Dermis blood vessel endothelial cell (primary cell): ENCODE measurements around the gene LIPC. TPM values are rescaled to one million over a fixed set of nuclear protein-coding genes. Genes with fewer than 3 reads are reported as not detected.

Source experiments
- DNase-seq: peaks from one replicate; pipeline ENCODE4 v3.0.0; 2010
- total RNA-seq: library from RNA; depleted of rRNA; stranded (reverse); fragments of >200 nt; gene quantifications from 2 replicates; pipeline ENCODE4 v1.2.3, GENCODE V29; 2014

Gene LIPC
- total RNA-seq, 1 donor from 2014 or later = 0.34 TPM

DNA sequence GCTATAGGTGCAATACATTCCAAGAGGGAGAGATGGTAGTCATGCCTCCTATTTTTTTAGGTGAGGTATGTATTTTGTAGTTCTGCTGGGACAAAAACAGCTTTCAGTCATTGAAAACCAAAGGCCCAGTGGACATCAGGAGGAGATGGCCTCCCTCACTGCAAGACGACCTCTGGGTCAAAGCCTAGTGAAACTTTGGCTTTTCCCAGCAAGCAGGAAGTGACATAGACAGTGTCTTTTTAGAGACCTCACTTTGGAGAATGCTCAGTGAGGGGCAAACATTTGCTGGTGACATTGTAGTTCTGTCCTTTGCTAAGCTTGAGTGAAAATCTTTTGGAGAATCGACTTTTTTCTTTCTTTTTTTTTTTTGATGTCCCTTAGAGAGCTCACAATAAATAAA, 27.3 kb downstream of the LIPC start:
- DNase-seq = no peak

DNA sequence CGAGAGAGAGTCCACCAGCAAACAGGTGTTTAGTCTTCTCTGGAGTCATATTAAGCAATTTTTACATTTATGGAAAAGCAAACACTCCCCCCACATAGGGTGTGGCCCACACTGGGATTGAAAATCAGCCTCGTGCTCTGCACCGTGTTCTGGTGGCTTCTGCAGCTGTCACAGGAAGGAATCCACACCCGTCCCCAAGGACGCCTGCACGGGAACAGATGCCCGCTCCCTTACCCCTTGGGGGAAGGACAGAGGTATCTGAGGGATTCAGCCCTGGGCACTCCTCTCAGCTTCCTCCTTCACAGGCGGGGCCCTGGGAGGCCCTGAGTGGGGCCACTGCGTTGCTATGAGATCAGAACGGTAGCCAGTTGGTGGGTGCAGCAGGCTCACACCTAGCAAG, 27.8 kb downstream of the LIPC start:
- DNase-seq = peak; percentile 44

DNA sequence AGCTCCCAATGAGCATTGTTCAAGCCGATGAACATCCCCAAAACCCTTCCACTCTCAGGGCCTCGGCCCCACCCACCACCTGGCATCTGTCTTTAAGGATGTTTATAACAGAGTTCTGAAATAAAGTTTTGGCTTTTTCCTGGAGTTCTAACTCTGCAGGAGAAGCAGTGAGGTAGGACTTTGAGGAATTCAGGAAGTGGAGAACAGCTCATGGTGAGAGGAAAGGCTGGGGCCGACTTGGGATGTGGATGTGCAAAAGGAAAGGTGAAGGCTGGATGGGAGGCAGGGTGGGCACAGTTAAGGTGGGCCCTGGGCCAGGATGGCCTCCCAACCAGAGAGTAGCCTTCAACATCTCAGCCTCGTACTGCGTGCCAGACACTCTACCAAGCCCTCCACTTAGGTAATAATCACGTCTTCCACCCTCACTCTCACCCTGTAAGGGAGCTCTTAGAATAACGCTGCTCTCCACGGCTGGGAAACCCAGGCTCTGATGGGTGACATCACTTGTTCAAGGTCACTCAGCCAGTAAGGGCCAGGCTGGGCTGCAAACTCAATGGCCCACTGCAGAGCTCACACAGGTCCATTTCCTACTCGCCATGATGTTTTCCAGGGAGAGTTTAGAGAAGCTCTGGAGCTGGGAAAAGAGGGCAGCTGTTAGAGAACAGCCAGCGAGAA, 28.5 kb downstream of the LIPC start:
- DNase-seq = no peak

DNA sequence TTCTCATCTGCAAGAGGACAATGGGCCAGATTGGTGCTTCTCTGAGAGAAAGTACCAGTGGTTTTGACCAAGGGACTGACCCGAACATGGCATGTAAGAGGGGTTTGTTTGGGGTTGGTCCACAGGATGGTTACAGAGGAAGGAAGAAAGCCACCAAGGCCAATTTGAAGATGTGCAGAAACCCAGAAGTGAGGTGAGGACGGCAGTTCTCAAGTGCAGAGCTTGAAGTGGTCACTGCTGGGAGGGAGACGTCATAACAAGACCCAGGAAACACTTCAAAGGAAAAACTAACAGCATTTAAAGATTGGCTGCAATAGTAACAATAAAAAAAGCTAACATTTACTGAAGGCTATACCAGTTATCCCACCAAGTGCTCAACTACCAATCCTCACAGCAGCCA, 29.1 kb downstream of the LIPC start:
- no peak for DNase-seq

DNA sequence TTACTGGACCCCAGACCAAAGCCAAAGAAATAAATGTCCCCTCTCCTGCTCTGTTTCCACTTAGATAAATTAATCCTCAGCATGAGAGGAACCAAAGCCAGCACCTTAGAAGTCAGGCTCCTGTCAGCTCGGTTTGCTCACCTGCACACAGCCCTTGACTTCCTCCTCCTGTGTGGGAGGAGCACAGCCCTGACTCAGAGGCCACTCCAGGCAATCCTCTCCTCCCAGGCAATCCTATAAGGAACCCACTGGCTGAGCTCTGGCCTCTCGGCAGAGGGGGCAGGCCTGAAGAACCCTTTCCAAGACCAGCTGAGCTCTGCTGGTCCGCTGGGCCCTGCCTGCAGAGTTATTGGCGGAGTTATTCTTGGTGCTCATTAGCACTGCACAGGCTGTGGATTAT, 30.8 kb downstream of the LIPC start:
- DNase-seq = no peak

DNA sequence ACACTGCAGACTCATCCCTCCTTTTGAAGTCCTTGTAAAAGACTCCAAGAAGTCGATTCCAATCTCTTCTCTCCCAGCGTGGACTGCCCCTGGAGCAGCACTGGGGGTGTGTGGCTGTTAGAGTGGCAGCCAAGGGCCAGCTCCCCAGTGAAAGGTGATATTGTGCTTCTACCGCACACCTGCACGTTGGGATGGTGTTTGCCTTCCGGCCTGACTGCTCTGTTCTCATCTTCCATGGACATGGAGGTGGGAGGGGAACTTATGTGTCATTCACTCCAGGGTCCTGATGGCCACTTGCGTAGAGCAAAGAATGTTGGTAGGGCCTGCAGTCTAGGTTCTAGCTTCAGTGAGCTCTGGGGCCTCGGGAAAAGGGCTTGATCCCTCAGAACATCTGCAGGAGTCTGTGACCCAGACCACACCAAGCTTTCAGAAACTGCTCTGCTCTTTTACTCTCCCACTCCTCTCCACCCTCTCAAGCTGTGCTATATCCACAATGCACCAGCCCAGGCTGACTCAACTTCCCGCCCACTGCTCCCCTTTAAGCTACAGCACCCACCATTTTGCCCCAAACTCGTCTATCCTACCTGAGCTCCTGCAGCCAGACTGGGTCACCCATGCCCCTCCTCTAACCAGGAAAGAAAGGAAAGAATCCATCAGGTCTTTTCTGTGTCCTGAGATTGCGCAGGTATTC, 31.3 kb downstream of the LIPC start:
- no peak for DNase-seq

DNA sequence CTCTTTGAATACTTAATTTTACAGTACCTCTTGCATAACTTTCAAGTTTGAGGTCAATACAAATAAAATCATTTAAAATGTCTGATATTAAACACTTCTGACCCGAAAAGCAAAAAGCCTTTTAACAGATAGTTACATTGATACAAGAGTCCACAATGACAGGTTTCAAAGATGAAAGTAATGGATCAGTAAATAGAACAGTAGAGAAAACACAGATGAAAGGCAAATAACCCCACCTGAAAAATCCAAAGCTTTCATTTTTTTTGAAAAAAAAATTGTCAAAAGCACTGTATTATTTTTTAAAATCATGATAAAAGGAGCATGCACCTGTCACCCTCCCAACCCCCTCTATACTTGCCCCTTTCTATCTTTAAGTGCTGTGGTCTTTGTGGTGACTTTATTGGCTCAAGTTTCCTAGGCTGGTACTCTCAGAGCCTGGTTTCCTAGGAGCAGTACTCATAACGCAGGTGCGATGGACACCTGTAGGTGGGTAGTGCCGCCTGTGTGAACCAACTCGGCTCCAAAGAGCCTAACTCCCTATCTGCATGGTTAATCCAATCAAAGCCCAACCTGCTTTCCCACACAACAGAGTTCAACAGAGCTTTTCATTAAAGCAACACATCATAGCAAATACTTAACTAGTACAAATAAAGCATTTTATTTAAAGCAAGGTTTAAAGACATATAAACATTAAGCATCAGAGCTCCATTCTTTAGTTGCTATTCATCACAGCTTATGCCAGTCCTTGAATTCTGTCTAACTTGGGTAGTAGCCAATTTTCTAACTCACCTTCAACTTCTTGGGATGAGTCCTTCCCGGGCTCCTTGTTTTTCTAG, 32.2 kb downstream of the LIPC start:
- DNase-seq = no peak

DNA sequence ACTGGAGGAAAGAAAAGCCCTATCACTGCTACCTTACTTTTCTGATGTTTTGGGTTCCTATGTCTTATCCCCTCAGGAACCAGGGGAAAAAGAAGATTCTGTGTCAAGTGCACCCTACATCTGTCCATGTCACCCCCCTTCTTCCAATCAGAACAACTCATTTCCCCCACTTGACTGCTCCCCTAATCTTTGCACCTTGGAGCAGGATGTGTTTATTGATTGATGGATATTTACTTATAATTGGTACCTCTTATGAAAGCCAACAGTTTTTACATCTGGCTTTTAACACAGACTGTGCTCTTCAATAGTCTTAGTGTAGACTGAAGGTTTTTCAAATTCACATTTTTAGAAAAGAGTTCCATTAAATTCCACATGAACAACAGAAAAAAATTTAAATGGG, 33.3 kb downstream of the LIPC start:
- no peak for DNase-seq

DNA sequence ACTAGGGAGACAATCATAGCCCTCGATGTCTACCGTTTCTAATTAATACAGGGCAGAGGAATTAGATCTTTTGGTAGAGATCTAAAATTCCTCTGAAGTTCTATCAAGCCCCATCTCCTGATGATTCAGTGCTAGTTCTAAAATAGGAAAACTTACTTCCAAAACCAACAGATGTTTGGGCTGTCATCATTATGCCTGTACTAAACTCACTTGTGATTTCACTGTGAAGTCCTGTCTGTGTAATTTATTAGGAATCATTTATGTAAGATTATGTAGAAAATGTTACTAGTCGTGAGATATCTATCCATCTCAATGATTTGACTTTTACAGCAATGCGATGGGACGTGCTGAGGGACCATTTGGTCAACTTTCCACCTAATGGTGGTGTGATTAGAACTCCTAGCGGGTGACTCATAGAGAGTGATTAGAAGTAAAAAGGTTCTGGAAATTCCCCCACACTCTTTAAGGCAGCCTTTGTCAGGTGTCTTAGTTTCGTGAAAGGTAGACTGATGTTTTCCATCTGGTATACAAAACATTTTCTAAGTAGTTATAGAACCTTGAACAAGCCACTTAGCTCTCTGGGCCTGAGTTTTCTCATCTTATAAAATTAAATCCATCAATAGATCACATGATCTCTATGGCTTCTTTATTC, 34.2 kb downstream of the LIPC start:
- no peak for DNase-seq

DNA sequence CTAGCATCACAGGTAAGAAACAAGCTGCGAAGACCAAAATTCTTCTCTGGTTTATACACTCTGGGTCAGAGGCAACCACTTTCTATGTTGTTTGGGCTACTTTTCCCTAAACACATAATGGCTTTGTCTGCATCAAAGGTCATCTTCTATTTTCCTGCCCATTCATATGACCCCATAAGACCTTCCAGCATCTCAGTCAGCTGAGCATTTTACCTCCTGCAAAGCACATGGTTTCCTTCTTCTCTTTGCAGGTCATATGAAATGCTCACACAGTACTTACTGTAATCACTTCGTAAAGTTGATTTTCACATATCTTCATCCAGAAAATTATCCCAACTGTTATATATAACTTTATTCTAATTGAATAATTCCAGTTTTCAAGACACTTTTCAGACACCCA, 34.8 kb downstream of the LIPC start:
- no peak for DNase-seq

DNA sequence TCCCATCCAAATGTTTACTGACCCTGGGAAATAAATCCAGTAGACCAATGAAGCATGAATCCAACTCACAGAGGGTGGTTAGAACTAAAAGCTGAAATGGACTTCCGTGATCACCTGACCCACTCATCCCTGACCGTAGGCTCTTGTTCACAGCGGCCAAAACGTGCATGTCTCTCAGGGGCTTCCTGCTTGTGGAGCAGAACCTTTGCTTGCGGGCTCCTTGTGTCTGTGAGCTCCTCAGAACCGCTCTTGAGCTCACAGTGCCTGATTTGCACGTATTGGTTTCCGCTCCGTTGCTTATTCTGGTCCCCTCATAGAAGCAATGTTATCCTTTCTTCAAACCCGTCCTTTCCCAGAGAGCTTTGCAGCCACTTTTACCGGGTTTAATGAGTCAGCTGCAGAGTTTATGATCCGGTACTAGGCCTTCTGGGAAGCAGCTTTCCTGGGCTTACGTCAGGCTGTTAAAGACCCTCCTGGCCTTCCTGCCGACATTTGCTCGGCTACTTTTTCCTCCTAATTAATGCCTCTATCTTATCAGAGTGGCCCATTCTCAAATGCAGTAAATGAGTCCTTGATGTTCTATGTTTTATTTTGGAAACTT, 35.4 kb downstream of the LIPC start:
- no peak for DNase-seq

DNA sequence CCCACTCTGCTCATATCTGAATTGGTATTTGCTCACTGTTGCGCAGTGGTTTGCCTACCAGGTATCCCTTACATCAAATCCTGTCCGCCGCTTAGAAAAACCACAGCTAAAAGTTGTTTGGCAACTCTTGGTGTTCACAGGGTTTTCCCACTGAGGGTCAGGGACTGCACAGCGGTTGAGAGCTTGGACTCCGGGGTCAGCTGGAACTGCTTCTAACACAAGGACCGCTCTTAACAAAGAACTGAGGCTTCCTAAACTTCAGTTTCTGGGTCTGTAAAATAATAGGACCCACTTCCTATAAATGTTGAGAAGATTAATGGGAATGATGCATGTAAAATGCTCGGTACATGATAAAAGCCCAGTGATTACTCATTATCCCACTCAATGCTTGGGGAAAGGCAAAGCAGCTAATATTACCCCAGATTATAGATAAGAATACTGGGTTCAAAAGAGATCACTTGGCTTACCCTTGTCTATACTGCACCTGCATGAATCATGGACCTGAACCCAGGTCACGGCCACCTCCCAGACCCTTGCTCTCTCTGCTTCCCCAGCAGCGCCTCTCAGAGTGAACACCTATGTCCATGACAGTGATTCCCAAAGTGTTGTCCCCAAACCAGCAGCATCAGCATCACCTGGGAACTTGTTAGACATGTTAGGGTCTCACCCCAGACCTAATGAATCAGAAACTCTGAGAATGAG, 36.1 kb downstream of the LIPC start:
- DNase-seq = no peak

DNA sequence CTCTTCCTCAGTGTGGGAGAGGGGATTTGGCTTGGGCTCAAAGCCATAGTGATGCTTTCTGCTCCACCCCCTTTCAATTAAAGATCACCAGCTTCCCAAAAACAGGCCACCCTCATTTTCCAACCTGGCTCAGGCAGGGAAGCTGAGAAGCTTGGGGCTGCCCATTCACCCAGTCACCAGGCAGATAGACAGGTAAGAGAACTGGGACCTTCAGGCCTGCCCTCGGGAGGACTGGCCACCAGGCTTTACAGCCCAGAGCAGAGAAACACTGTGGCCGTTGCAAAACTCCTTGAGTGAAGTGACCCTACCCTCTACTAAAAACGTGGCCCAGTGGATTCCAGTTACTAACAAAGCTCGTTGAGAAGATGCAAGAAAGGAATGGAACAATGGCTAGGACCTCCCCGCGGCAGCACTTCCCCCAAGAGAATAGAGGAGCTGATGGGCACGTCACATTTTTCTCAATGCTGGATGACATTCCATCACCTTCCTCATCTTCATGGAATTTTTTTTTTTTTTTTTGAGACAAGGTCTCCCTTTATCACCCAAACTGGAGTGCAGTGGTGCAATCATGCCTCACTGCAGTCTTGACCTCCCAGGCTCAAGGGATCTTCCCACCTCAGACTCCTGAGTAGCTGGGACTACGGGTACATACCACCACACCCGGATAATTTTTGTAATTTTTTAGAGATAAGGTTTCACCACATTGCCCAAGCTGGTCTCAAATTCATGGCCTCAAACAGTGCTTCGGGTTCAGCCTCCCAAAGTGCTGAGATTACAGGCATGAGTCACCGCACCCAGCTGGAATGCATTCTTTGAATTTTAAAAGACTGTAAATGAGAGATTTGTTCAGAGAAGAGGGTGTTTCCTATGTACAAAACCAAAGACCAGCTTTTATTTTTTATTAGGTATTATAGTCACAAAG, 37.9 kb downstream of the LIPC start:
- peak; percentile 85 for DNase-seq

DNA sequence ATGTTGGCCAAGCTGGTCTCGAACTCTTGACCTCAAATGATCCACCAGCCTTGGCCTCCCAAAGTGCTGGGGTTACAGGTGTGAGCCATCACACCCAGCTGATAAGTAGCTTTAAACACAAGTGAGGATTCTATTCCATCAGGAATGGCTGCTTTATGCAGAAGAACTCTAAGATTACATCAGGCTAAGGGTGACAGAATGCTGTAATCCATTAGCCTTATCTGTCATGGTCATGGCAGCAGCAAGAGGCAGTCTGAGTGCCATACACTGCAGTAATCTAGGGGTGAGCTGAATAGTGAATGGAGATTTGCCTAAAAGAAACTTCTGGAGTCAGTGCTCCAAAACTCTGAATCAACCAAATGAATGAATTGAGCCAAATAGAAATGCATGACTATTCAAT, 39.6 kb downstream of the LIPC start:
- DNase-seq = no peak

DNA sequence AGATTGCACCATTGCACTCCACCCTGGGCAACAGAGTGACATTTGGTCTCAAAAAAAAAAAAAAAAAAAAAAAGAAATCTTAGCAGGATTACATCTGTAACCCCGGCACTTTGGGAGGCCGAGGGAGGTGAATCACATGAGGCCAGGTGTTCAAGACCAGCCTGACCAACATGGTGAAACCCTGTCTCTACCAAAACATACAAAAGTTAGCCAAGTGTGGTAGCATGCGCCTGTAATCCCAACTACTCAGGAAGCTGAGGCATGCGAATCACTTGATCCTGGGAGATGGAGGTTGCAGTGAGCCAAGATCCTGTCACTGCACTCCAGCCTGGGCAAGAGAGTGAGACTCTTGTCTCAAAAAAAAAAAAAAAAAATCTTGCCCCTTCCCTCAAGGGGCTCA, 40.4 kb downstream of the LIPC start:
- no peak for DNase-seq

DNA sequence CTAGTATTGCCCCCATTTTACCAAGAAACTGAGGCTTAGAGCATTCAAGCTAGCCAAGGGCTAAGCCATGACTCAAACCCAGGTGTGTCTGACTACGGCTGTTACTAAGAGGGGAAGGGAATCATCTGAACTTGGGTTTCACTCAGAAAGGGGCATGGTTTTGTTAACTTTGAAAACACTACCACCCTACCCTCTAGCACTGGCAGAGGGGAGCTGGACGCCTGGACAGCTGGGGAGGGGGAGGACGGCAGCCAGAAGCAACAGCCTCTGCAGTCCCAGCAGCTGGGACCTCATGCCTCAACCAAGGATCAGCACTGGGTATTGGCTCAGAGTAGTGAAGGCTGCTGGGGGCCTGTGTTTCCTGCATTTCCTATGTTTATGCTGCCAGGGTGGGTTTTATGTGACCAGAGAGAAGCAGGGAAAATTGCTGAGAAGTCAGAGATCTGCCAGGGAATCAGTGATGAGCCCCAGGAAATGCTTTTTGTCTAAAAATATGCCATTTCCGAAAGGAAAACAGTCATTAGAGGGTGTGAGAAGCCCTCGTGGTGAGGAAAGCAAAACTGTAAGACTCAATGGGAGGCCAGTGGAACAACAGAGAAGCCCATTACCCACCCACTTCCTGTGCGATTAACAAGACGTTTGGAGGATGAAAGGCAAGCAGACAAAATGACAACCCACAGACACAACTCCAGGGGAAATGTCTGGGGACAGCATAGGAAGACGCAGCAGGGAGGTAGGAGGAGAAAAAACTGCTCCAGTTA, 41.2 kb downstream of the LIPC start:
- DNase-seq = peak; percentile 64

DNA sequence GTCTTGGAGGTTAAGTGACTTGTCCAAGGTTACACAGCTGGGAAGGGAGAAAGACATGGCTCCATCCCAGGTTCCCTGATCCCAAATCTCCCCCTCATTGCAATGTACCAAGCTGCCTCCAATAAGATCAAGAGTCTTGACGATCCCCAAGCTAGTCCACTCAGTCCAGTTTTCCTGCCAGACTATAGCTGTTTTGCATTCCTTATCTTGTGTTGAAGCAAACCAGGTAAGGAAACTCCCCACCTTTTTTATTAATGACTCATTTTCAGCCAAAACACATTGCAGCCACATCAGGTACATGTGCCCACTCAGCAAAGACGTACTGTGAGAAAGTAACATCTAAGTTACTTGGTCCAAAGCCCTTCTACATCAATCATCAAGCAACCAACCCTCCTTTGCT, 41.9 kb downstream of the LIPC start:
- peak; percentile 84 for DNase-seq

DNA sequence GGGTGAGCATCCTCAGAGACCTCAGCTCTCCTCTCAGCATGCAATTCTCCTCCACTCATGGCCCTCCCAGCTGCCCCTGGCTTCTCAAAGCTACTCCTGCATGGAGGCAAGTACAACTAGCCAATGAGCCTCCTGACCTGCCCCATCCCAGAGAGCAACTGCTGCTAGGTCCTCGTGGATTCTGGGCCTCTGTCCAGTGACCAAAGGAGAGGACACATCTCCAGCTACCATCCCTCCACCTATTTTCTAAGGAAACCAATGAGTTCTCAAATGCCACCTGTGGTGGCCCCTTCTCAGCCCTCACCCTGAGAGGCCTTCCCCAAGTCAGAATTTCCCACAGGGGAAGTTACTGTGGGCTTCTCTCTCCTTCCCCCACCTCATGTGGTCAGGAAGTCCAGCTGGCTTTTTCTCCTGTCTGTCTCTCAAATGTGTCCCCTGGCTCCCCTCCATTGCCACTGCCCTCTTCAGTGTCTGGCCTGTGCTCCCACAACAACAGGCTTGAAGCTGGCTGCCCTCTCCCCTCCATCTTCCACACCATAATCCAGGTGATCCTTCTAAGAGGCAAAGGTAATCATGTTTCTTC, 43.0 kb downstream of the LIPC start:
- no peak for DNase-seq

DNA sequence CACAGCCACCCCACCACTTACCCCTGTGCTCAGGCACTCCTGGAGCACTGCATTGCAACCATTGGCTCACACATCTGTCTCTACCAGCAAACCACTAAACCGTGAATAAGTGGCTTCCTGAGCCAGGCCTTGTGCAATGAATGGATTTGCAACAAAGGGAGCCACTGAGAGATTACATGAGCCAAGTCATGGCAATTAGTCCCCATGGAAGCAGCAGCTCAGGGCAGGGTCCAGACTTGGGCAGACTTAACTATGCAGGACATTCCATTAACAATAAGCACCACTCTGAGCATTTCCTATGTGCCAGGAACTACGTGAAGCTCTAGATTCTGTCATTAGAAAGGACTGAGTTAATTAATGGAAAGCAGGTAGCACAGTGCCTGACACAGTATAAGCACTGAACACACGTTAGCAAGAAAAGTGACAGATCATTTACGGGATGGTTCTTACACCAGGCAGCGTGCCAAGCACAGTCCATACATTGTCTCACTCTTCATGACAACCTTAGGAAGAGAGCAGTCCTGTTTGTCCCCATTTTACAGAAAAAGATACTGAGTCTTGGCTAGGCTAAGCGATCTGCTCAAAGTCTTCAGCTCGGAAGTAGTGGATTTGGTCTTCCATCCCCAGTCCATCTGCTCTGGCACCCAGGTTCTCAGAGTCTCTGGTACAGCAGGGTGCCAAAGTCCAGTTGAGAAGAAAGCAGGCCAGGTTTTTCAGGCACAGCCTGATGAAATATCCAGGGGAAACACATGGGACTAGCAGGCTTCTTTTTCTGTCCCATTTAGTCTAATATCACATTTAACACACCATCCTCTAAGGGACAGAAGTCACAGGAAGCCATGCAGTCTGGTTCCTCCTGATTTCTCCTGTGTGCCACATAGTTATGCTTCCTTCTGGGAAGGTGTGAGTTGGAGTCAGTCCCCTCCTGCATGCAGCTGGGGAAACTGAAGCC, 44.1 kb downstream of the LIPC start:
- DNase-seq = peak; percentile 91
